ENCODE data around the gene LIMA1. TPM values are rescaled to one million over a fixed set of nuclear protein-coding genes. Genes with fewer than 3 reads are reported as not detected.

Gene LIMA1
- total RNA-seq, 6 experiments from 2014 or later = 7.3 to 21.9 (median 13.1) TPM

DNA sequence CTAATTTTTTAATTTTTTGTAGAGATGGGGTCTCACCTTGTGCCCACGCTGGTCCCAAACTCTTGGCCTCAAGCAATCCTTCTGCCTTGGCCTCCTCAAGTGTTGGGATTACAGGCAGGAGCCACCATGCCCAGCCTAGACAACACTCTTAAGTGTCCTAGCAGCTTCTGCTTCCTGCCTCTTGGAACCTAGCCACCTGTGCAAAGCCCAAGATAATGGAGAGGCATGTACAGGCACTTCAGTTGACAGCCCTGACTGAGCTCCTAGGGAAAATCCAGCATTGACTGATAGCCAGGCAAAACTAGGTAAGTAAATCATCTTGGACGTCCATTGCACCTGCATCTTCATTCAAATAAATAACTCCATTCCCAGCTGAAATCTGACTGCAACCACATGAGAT lies 155.8 kb downstream of the LIMA1 start:
- Histone ChIP-seq H3K27ac (no peak overlapping the region), H3K4me1 (no peaks in the 10 kb centered on the region), H3K36me3 (peaks cover 0 to 33% (median 9%) of the 10 kb centered on the region in 4 donors), H3K4me3 (no peak overlapping the region), H3K9me3 (no peaks in the 10 kb centered on the region), H3K27me3 (no peaks in the 10 kb centered on the region)
- no CpG with 5 or more reads among the region's 2 CpGs for WGBS (ENCODE audit: insufficient coverage, low coverage, low lambda C conversion rate, missing lambda C conversion rate)
- DNase-seq (no peak), ATAC-seq (peak in 1 of 4 donors; percentile 24)
- TF ChIP-seq POLR2A (IDR thresholded peaks at IDR 0.05) = no peak
- TF ChIP-seq, protein P1, sequence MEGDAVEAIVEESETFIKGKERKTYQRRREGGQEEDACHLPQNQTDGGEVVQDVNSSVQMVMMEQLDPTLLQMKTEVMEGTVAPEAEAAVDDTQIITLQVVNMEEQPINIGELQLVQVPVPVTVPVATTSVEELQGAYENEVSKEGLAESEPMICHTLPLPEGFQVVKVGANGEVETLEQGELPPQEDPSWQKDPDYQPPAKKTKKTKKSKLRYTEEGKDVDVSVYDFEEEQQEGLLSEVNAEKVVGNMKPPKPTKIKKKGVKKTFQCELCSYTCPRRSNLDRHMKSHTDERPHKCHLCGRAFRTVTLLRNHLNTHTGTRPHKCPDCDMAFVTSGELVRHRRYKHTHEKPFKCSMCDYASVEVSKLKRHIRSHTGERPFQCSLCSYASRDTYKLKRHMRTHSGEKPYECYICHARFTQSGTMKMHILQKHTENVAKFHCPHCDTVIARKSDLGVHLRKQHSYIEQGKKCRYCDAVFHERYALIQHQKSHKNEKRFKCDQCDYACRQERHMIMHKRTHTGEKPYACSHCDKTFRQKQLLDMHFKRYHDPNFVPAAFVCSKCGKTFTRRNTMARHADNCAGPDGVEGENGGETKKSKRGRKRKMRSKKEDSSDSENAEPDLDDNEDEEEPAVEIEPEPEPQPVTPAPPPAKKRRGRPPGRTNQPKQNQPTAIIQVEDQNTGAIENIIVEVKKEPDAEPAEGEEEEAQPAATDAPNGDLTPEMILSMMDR (IDR thresholded peaks at IDR 0.05) = no peak
- intact Hi-C loops (cut with DNase I) = no loop called here

MicroRNAs within 50 kb of the gene (microRNA counts, 767-probe panel; counts per million panel counts)
- microRNA hsa-miR-1293 = 237 counts per million

Small RNA genes lying within 50 kb of the gene (microRNA-seq; reads per million reads assigned to microRNA genes)
- gene MIR1293 = 0 reads per million in 2 donors

Small RNA genes lying within 50 kb of the gene (small RNA-seq; reads per million reads assigned to genes)
- 0 reads per million in 2 experiments for gene MIR1293
- 0 reads per million in 2 experiments for gene RNU6-1093P

Other genes with a start within 250 kb of the LIMA1 start
- under 1 TPM in 4 of 6 experiments, not detected in 2; 0.07 to 0.19 (median 0.15) TPM for gene ASIC1, start 225.9 kb downstream of the LIMA1 start, total RNA-seq
- 10 to 100 TPM; 13.3 to 35.0 (median 16.4) TPM for gene SMARCD1, start 198.2 kb downstream of the LIMA1 start, total RNA-seq
- gene GPD1, start 179.5 kb downstream of the LIMA1 start, total RNA-seq = 100 to 1,000 TPM in 3 of 6 experiments, 10 to 100 TPM in 3; 43.6 to 210 (median 110) TPM
- gene COX14, start 171.3 kb downstream of the LIMA1 start, total RNA-seq = 10 to 100 TPM; 37.7 to 67.5 (median 50.6) TPM
- gene CERS5, start 116.2 kb downstream of the LIMA1 start, total RNA-seq = 10 to 100 TPM in 2 of 6 experiments, 1 to 10 TPM in 4; 5.0 to 12.0 (median 8.0) TPM
- gene FAM186A, start 113.1 kb upstream of the LIMA1 start, total RNA-seq = not detected
- gene LARP4, start 117.4 kb upstream of the LIMA1 start, total RNA-seq = 10 to 100 TPM; 46.3 to 83.0 (median 61.9) TPM
- gene DIP2B, start 221.5 kb upstream of the LIMA1 start, total RNA-seq = 10 to 100 TPM; 11.1 to 24.0 (median 14.8) TPM